CD4-positive, alpha-beta T cell treated with Interferon alpha-2 for 1 hour (primary cell): Measurements from ENCODE around the gene EHBP1.

ENCODE experiments used
- DNase-seq, 2 donors: peaks; one replicate each; pipeline ENCODE4 v3.0.0-alpha.2; 2020 to 2022

Gene EHBP1

GRCh38 chr2:62826141-62826540 is 120.6 kb downstream of the EHBP1 start:
- DNase-seq: no peak

GRCh38 chr2:62826953-62827675 is 121.6 kb downstream of the EHBP1 start:
- DNase-seq: no peak

GRCh38 chr2:62831729-62832128 is 126.2 kb downstream of the EHBP1 start:
- DNase-seq: no peak

- no peak for DNase-seq
Observed at GRCh38 chr2:62844311-62845090, 139.0 kb downstream of the EHBP1 start.

GRCh38 chr2:62845256-62845655 is 139.7 kb downstream of the EHBP1 start:
- no peak for DNase-seq

GRCh38 chr2:62852254-62852653 is 146.7 kb downstream of the EHBP1 start:
- DNase-seq: no peak

GRCh38 chr2:62854600-62855514 is 149.3 kb downstream of the EHBP1 start:
- DNase-seq: no peak

GRCh38 chr2:62856228-62857040 is 150.9 kb downstream of the EHBP1 start:
- DNase-seq: no peak

- no peak for DNase-seq
Observed at GRCh38 chr2:62857139-62857931, 151.8 kb downstream of the EHBP1 start.

GRCh38 chr2:62858231-62858832 is 152.8 kb downstream of the EHBP1 start:
- DNase-seq: no peak

- no peak for DNase-seq
Observed at GRCh38 chr2:62868947-62869346, 163.4 kb downstream of the EHBP1 start.

- no peak for DNase-seq
Observed at GRCh38 chr2:62870966-62871365, 165.5 kb downstream of the EHBP1 start.

- DNase-seq: no peak
Observed at GRCh38 chr2:62871506-62871905, 166.0 kb downstream of the EHBP1 start.

GRCh38 chr2:62873603-62874002 is 168.1 kb downstream of the EHBP1 start:
- no peak for DNase-seq

- DNase-seq: no peak
Observed at GRCh38 chr2:62874881-62875383, 169.4 kb downstream of the EHBP1 start.

- DNase-seq: no peak
Observed at GRCh38 chr2:62881162-62881795, 175.8 kb downstream of the EHBP1 start.

GRCh38 chr2:62883629-62884028 is 178.1 kb downstream of the EHBP1 start:
- DNase-seq: no peak

- DNase-seq: no peak
Observed at GRCh38 chr2:62884086-62884485, 178.6 kb downstream of the EHBP1 start.

GRCh38 chr2:62884514-62884913 is 179.0 kb downstream of the EHBP1 start:
- DNase-seq: no peak

- no peak for DNase-seq
Observed at GRCh38 chr2:62894966-62895631, 189.6 kb downstream of the EHBP1 start.
